GM12878 (cell line): ENCODE data around the gene MYH10.

Source experiments
- BACH1 ChIP-seq: fragments of 450-650 bp; IDR thresholded peaks from 2 replicates; pipeline ENCODE4 v1.6.1; 2017; ENCODE audit warnings: mild to moderate bottlenecking, borderline replicate concordance
- BHLHE40 ChIP-seq, 2 experiments: fragments of 450-650 bp in 1 of 2; IDR thresholded peaks; 2 replicates each; pipeline ENCODE4 v1.6.1; 2011 to 2017; ENCODE audit warnings: low read depth in 2 of 2, borderline replicate concordance in 1 of 2, improper control_type of control experiment in 1 of 2, low read length in 1 of 2, mild to moderate bottlenecking in 1 of 2
- CHD2 ChIP-seq: IDR thresholded peaks from 2 replicates; pipeline ENCODE4 v1.6.1; 2011; ENCODE audit warnings: low read depth, low read length, improper control_type of control experiment, borderline replicate concordance
- HDAC2 ChIP-seq: fragments of 200-600 bp; sonication (generic); IDR thresholded peaks from 2 replicates; pipeline ENCODE4 v1.6.1; 2017
- HDGF ChIP-seq: fragments of 450-650 bp; IDR thresholded peaks from 2 replicates; pipeline ENCODE4 v1.6.1; 2016; ENCODE audit warnings: antibody characterized with exemption
- MYC ChIP-seq: IDR thresholded peaks from 2 replicates; pipeline ENCODE4 v1.6.1; 2011; ENCODE audit warnings: mild to moderate bottlenecking, low read length, moderate library complexity, inconsistent platforms; ENCODE audit not compliant: insufficient read depth, insufficient replicate concordance, insufficient read length, severe bottlenecking
- NFYB ChIP-seq: IDR thresholded peaks from 2 replicates; pipeline ENCODE4 v1.6.1; 2011; ENCODE audit warnings: low read depth, mild to moderate bottlenecking, low read length, improper control_type of control experiment, moderate library complexity; ENCODE audit not compliant: insufficient read depth
- NR2C2 ChIP-seq: IDR thresholded peaks from 2 replicates; pipeline ENCODE4 v1.6.1; 2011; ENCODE audit warnings: borderline replicate concordance, low read depth; ENCODE audit not compliant: control insufficient read depth, insufficient read length
- POLR2A ChIP-seq: IDR thresholded peaks from 2 replicates; pipeline ENCODE4 v1.6.1; 2011; ENCODE audit warnings: low read depth, mild to moderate bottlenecking, low read length
- RFX5 ChIP-seq: IDR thresholded peaks from 2 replicates; pipeline ENCODE4 v1.6.1; 2011; ENCODE audit warnings: low read depth, low read length, improper control_type of control experiment
- TF ChIP-seq, protein P1 (sequence below): IDR thresholded peaks from 2 replicates; pipeline ENCODE4 v1.6.1; 2012; ENCODE audit warnings: mild to moderate bottlenecking, low read depth, low read length
- TF ChIP-seq, protein P2 (sequence below): fragments of 450-650 bp; IDR thresholded peaks from 2 replicates; pipeline ENCODE4 v1.6.1; 2017; ENCODE audit warnings: mild to moderate bottlenecking
- TF ChIP-seq, protein P3 (sequence below): IDR thresholded peaks from 2 replicates; pipeline ENCODE4 v1.6.1; 2012; ENCODE audit warnings: low read depth, low read length, improper control_type of control experiment
- TF ChIP-seq, protein P4 (sequence below), 3 experiments: IDR thresholded peaks in 2 of 3; conservative IDR thresholded peaks in 1 of 3; 2 replicates each; pipeline ENCODE4 v1.5.1; 2011; ENCODE audit warnings: low read depth in 3 of 3, low read length in 3 of 3, mild to moderate bottlenecking in 3 of 3, control low read depth in 2 of 3, moderate library complexity in 2 of 3, inconsistent platforms in 1 of 3, mixed read lengths in 1 of 3; ENCODE audit not compliant: control insufficient read depth in 2 of 3, insufficient read depth in 1 of 3; ENCODE audit errors: extremely low read depth in 1 of 3

DNA sequence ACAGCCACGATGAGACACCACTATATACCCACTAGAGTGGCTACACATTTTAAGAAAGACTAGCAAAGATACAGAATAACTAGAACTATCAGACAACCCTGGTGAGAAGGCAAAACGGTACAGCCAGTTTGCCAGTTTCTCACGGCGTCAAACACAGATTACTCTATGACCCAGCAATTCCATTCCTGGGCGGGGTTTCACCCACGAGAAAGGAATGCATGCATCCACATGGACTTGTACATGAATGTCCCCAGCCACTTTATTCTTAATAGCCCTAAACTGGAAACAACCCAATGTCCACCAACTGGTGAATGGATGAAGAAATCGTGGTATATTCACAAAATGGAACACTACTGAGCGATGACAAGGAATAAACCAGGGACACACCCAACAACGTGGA, 74.5 kb downstream of the MYH10 start:
- TF ChIP-seq, protein P1, sequence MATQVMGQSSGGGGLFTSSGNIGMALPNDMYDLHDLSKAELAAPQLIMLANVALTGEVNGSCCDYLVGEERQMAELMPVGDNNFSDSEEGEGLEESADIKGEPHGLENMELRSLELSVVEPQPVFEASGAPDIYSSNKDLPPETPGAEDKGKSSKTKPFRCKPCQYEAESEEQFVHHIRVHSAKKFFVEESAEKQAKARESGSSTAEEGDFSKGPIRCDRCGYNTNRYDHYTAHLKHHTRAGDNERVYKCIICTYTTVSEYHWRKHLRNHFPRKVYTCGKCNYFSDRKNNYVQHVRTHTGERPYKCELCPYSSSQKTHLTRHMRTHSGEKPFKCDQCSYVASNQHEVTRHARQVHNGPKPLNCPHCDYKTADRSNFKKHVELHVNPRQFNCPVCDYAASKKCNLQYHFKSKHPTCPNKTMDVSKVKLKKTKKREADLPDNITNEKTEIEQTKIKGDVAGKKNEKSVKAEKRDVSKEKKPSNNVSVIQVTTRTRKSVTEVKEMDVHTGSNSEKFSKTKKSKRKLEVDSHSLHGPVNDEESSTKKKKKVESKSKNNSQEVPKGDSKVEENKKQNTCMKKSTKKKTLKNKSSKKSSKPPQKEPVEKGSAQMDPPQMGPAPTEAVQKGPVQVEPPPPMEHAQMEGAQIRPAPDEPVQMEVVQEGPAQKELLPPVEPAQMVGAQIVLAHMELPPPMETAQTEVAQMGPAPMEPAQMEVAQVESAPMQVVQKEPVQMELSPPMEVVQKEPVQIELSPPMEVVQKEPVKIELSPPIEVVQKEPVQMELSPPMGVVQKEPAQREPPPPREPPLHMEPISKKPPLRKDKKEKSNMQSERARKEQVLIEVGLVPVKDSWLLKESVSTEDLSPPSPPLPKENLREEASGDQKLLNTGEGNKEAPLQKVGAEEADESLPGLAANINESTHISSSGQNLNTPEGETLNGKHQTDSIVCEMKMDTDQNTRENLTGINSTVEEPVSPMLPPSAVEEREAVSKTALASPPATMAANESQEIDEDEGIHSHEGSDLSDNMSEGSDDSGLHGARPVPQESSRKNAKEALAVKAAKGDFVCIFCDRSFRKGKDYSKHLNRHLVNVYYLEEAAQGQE = no peak
- TF ChIP-seq HDGF (no peak), NFYB (no peak), NR2C2 (no peak), HDAC2 (no peak), RFX5 (no peak), MYC (no peak), BHLHE40 (IDR thresholded peaks at IDR 0.05; ENCODE audit: borderline replicate concordance in 1 of 2, low read depth in 2 of 2, low read length in 1 of 2) (no peak), CHD2 (no peak), BACH1 (no peak), POLR2A (no peak)
- TF ChIP-seq, protein P2, sequence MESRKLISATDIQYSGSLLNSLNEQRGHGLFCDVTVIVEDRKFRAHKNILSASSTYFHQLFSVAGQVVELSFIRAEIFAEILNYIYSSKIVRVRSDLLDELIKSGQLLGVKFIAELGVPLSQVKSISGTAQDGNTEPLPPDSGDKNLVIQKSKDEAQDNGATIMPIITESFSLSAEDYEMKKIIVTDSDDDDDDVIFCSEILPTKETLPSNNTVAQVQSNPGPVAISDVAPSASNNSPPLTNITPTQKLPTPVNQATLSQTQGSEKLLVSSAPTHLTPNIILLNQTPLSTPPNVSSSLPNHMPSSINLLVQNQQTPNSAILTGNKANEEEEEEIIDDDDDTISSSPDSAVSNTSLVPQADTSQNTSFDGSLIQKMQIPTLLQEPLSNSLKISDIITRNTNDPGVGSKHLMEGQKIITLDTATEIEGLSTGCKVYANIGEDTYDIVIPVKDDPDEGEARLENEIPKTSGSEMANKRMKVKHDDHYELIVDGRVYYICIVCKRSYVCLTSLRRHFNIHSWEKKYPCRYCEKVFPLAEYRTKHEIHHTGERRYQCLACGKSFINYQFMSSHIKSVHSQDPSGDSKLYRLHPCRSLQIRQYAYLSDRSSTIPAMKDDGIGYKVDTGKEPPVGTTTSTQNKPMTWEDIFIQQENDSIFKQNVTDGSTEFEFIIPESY = no peak
- TF ChIP-seq, protein P3, sequence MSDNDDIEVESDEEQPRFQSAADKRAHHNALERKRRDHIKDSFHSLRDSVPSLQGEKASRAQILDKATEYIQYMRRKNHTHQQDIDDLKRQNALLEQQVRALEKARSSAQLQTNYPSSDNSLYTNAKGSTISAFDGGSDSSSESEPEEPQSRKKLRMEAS = no peak
- TF ChIP-seq, protein P4, sequence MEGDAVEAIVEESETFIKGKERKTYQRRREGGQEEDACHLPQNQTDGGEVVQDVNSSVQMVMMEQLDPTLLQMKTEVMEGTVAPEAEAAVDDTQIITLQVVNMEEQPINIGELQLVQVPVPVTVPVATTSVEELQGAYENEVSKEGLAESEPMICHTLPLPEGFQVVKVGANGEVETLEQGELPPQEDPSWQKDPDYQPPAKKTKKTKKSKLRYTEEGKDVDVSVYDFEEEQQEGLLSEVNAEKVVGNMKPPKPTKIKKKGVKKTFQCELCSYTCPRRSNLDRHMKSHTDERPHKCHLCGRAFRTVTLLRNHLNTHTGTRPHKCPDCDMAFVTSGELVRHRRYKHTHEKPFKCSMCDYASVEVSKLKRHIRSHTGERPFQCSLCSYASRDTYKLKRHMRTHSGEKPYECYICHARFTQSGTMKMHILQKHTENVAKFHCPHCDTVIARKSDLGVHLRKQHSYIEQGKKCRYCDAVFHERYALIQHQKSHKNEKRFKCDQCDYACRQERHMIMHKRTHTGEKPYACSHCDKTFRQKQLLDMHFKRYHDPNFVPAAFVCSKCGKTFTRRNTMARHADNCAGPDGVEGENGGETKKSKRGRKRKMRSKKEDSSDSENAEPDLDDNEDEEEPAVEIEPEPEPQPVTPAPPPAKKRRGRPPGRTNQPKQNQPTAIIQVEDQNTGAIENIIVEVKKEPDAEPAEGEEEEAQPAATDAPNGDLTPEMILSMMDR (IDR thresholded peaks at IDR 0.05 in 2 of 3, conservative IDR thresholded peaks at IDR 0.05 in 1 of 3; ENCODE audit: control insufficient read depth in 2 of 3, extremely low read depth in 1 of 3, insufficient read depth in 1 of 3, low read depth in 3 of 3, low read length in 3 of 3) = no peak
